ENCODE data around the gene DENND6A. TPM values are rescaled to one million over a fixed set of nuclear protein-coding genes. Genes with fewer than 3 reads are reported as not detected.

Gene DENND6A
- total and polyA plus RNA-seq, 2 of the 13 experiments (the other 11 are each of a cell fraction or from before 2014, with no cell fraction given), result 9.4 to 11.1 TPM

DNA sequence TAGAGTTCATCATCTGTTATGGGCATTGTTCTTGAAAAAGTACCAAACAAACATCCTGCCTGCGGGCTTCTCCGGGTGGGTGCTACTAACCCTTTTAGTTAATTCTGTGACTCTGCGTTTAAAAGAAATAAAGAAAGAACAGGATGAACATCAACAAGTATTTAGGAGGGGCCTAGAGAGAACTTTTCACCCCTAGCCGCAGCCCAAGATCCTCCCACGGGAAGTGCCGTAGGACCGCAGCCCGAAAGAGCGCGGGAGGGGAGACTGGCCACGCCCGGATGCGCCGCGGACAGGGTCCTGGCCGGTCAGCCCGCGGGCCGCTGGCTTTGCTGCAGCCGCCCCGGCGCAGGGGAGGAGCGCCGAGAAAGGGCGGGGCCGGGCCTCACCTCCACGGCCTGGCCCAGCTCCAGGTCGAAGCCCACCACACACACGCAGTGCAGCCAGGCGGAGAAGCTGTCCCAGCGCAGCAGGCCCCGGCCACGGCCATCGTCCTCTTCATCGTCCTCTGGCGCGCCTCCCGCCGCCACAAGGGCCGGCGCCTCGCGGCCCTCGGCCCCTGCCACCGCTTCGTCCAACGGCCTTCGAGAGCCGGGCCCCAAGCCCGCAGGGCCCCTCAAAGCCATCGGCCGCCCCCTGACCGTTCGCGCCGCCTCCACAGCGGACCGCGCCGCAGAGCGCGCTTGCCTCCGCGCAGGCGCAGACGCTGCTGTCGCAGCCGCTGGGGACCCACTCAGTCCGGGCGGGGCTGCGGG is at the start of gene DENND6A (continued):
- TF ChIP-seq, protein P1, sequence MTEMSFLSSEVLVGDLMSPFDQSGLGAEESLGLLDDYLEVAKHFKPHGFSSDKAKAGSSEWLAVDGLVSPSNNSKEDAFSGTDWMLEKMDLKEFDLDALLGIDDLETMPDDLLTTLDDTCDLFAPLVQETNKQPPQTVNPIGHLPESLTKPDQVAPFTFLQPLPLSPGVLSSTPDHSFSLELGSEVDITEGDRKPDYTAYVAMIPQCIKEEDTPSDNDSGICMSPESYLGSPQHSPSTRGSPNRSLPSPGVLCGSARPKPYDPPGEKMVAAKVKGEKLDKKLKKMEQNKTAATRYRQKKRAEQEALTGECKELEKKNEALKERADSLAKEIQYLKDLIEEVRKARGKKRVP (CRISPR knock-in tag; IDR thresholded peaks at IDR 0.05), result peak in 1 of 2 experiments; percentile 78; a peak in 2 of 4 replicates
- TF ChIP-seq MTF1 (CRISPR knock-in tag; IDR thresholded peaks at IDR 0.05) (no peak), ZNF567 (CRISPR knock-in tag; IDR thresholded peaks at IDR 0.05; ENCODE audit: borderline replicate concordance) (no peak), BRCA1 (CRISPR knock-in tag; IDR thresholded peaks at IDR 0.05) (no peak), CC2D1A (CRISPR knock-in tag; IDR thresholded peaks at IDR 0.05) (no peak), KLF9 (CRISPR knock-in tag; IDR thresholded peaks at IDR 0.05; ENCODE audit: low read depth) (no peak), IRF2 (CRISPR knock-in tag; IDR thresholded peaks at IDR 0.05) (peak; percentile 49; the same call in 1 of the 2 replicates), ZNF766 (CRISPR knock-in tag; IDR thresholded peaks at IDR 0.05; ENCODE audit: borderline replicate concordance) (peak; percentile 93), ZNF720 (CRISPR knock-in tag; IDR thresholded peaks at IDR 0.05) (no peak), SALL1 (CRISPR knock-in tag; IDR thresholded peaks at IDR 0.05) (peak; percentile 95), ELF1 (CRISPR knock-in tag; IDR thresholded peaks at IDR 0.05) (no peak)
- TF ChIP-seq, protein P2, sequence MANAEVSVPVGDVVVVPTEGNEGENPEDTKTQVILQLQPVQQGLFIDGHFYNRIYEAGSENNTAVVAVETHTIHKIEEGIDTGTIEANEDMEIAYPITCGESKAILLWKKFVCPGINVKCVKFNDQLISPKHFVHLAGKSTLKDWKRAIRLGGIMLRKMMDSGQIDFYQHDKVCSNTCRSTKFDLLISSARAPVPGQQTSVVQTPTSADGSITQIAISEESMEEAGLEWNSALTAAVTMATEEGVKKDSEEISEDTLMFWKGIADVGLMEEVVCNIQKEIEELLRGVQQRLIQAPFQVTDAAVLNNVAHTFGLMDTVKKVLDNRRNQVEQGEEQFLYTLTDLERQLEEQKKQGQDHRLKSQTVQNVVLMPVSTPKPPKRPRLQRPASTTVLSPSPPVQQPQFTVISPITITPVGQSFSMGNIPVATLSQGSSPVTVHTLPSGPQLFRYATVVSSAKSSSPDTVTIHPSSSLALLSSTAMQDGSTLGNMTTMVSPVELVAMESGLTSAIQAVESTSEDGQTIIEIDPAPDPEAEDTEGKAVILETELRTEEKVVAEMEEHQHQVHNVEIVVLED (CRISPR knock-in tag; IDR thresholded peaks at IDR 0.05; ENCODE audit: borderline replicate concordance), result peak; percentile 90; the same call in 1 of the 2 replicates
- TF ChIP-seq, protein P3, sequence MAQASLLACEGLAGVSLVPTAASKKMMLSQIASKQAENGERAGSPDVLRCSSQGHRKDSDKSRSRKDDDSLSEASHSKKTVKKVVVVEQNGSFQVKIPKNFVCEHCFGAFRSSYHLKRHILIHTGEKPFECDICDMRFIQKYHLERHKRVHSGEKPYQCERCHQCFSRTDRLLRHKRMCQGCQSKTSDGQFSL (CRISPR knock-in tag; IDR thresholded peaks at IDR 0.05), result peak; percentile 41; the same call in 1 of the 2 replicates
- TF ChIP-seq, protein P4, sequence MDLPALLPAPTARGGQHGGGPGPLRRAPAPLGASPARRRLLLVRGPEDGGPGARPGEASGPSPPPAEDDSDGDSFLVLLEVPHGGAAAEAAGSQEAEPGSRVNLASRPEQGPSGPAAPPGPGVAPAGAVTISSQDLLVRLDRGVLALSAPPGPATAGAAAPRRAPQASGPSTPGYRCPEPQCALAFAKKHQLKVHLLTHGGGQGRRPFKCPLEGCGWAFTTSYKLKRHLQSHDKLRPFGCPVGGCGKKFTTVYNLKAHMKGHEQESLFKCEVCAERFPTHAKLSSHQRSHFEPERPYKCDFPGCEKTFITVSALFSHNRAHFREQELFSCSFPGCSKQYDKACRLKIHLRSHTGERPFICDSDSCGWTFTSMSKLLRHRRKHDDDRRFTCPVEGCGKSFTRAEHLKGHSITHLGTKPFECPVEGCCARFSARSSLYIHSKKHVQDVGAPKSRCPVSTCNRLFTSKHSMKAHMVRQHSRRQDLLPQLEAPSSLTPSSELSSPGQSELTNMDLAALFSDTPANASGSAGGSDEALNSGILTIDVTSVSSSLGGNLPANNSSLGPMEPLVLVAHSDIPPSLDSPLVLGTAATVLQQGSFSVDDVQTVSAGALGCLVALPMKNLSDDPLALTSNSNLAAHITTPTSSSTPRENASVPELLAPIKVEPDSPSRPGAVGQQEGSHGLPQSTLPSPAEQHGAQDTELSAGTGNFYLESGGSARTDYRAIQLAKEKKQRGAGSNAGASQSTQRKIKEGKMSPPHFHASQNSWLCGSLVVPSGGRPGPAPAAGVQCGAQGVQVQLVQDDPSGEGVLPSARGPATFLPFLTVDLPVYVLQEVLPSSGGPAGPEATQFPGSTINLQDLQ (CRISPR knock-in tag; IDR thresholded peaks at IDR 0.05), result peak; percentile 73; the same call in 1 of the 2 replicates
- TF ChIP-seq, protein P5, sequence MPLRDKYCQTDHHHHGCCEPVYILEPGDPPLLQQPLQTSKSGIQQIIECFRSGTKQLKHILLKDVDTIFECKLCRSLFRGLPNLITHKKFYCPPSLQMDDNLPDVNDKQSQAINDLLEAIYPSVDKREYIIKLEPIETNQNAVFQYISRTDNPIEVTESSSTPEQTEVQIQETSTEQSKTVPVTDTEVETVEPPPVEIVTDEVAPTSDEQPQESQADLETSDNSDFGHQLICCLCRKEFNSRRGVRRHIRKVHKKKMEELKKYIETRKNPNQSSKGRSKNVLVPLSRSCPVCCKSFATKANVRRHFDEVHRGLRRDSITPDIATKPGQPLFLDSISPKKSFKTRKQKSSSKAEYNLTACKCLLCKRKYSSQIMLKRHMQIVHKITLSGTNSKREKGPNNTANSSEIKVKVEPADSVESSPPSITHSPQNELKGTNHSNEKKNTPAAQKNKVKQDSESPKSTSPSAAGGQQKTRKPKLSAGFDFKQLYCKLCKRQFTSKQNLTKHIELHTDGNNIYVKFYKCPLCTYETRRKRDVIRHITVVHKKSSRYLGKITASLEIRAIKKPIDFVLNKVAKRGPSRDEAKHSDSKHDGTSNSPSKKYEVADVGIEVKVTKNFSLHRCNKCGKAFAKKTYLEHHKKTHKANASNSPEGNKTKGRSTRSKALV (CRISPR knock-in tag; IDR thresholded peaks at IDR 0.05), result no peak
- TF ChIP-seq, protein P6, sequence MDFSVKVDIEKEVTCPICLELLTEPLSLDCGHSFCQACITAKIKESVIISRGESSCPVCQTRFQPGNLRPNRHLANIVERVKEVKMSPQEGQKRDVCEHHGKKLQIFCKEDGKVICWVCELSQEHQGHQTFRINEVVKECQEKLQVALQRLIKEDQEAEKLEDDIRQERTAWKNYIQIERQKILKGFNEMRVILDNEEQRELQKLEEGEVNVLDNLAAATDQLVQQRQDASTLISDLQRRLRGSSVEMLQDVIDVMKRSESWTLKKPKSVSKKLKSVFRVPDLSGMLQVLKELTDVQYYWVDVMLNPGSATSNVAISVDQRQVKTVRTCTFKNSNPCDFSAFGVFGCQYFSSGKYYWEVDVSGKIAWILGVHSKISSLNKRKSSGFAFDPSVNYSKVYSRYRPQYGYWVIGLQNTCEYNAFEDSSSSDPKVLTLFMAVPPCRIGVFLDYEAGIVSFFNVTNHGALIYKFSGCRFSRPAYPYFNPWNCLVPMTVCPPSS (IDR thresholded peaks at IDR 0.05), result no peak
- TF ChIP-seq, protein P7, sequence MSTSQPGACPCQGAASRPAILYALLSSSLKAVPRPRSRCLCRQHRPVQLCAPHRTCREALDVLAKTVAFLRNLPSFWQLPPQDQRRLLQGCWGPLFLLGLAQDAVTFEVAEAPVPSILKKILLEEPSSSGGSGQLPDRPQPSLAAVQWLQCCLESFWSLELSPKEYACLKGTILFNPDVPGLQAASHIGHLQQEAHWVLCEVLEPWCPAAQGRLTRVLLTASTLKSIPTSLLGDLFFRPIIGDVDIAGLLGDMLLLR (CRISPR knock-in tag; IDR thresholded peaks at IDR 0.05), result peak; percentile 49
- TF ChIP-seq, protein P8, sequence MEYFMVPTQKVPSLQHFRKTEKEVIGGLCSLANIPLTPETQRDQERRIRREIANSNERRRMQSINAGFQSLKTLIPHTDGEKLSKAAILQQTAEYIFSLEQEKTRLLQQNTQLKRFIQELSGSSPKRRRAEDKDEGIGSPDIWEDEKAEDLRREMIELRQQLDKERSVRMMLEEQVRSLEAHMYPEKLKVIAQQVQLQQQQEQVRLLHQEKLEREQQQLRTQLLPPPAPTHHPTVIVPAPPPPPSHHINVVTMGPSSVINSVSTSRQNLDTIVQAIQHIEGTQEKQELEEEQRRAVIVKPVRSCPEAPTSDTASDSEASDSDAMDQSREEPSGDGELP (IDR thresholded peaks at IDR 0.05; ENCODE audit: borderline replicate concordance, low read depth), result 0 out of 2 replicates have a peak, but pooled peaks have one; percentile 18
